Erythroblast (primary cell): ENCODE measurements around the gene TTC39C.

Source experiments
- GATA1 ChIP-seq: IDR thresholded peaks from 2 replicates; pipeline ENCODE4 v1.6.1; 2011; ENCODE audit warnings: low read depth, mild to moderate bottlenecking, control low read depth, low read length, moderate library complexity
- POLR2A ChIP-seq: IDR thresholded peaks from 2 replicates; pipeline ENCODE4 v1.6.1; 2011; ENCODE audit warnings: mild to moderate bottlenecking, low read length

- TF ChIP-seq POLR2A: no peak
- no peak for TF ChIP-seq GATA1
These were observed 47.0 kb upstream of the TTC39C start for GRCh38 chr18:23967321-23968089.
